SK-N-SH treated with all-trans-retinoic acid at 6 μM for 48 hours (cell line): ENCODE data around the gene VIT.

Experiments
- ATAC-seq: fragments of 200-7000 bp; cut with Tn5 transposase; 3 replicates; pipeline ENCODE4 v1.9.1; 2020; ENCODE audit warnings: mild to moderate bottlenecking, moderate library complexity
- ARNTL ChIP-seq: fragments of 450-650 bp; formaldehyde crosslinking; IDR thresholded peaks from 2 replicates; pipeline ENCODE4 v1.5.0; 2020; ENCODE audit warnings: low read depth, mild to moderate bottlenecking, moderate library complexity, borderline replicate concordance
- BACH2 ChIP-seq: fragments of 250-450 bp; sonication (Bioruptor Pico); IDR thresholded peaks from 2 replicates; pipeline ENCODE4 v1.9.0; 2021; ENCODE audit warnings: mild to moderate bottlenecking, borderline replicate concordance
- CSDC2 ChIP-seq: fragments of 250-450 bp; sonication (Bioruptor Pico); IDR thresholded peaks from 2 replicates; pipeline ENCODE4 v1.5.0; 2020; ENCODE audit warnings: mild to moderate bottlenecking, moderate library complexity
- ESRRG ChIP-seq: fragments of 250-450 bp; sonication (Bioruptor Pico); IDR thresholded peaks from 2 replicates; pipeline ENCODE4 v1.6.1; 2021; ENCODE audit warnings: mild to moderate bottlenecking
- GLIS3 ChIP-seq: fragments of 250-450 bp; sonication (Bioruptor Pico); IDR thresholded peaks from 2 replicates; pipeline ENCODE4 v1.5.0; 2020; ENCODE audit warnings: mild to moderate bottlenecking, moderate library complexity
- ISL1 ChIP-seq: fragments of 250-450 bp; sonication (Bioruptor Pico); IDR thresholded peaks from 2 replicates; pipeline ENCODE4 v2.1.2; 2022; ENCODE audit warnings: mild to moderate bottlenecking, moderate library complexity
- OSR1 ChIP-seq: fragments of 250-450 bp; sonication (Bioruptor Pico); IDR thresholded peaks from 2 replicates; pipeline ENCODE4 v1.8.0; 2022; ENCODE audit warnings: moderate library complexity, mild to moderate bottlenecking, inconsistent platforms
- PPARA ChIP-seq: fragments of 250-450 bp; sonication (Bioruptor Pico); IDR thresholded peaks from 2 replicates; pipeline ENCODE4 v1.5.0; 2020; ENCODE audit warnings: mild to moderate bottlenecking, borderline replicate concordance
- SNAI2 ChIP-seq: fragments of 250-450 bp; sonication (Bioruptor Pico); IDR thresholded peaks from 2 replicates; pipeline ENCODE4 v1.5.0; 2020; ENCODE audit warnings: mild to moderate bottlenecking, moderate library complexity
- TCF4 ChIP-seq: fragments of 250-450 bp; sonication (Bioruptor Pico); IDR thresholded peaks from 2 replicates; pipeline ENCODE4 v1.8.0; 2021; ENCODE audit warnings: mild to moderate bottlenecking, moderate library complexity, borderline replicate concordance
- TOX ChIP-seq: fragments of 250-450 bp; sonication (Bioruptor Pico); IDR thresholded peaks from 2 replicates; pipeline ENCODE4 v1.8.0; 2021; ENCODE audit warnings: mild to moderate bottlenecking, moderate library complexity, borderline replicate concordance
- ZFP3 ChIP-seq: fragments of 250-450 bp; sonication (Bioruptor Pico); IDR thresholded peaks from 2 replicates; pipeline ENCODE4 v1.5.0; 2020; ENCODE audit warnings: mild to moderate bottlenecking, moderate library complexity
- ZFP30 ChIP-seq: fragments of 450-650 bp; formaldehyde crosslinking; IDR thresholded peaks from 2 replicates; pipeline ENCODE4 v1.5.0; 2022; ENCODE audit warnings: mild to moderate bottlenecking, moderate library complexity
- ZNF565 ChIP-seq: fragments of 450-650 bp; formaldehyde crosslinking; conservative IDR thresholded peaks from 2 replicates; pipeline ENCODE4 v1.5.0; 2020; ENCODE audit warnings: low read depth, mild to moderate bottlenecking, moderate library complexity
- ZNF70 ChIP-seq: fragments of 450-650 bp; formaldehyde crosslinking; IDR thresholded peaks from 2 replicates; pipeline ENCODE4 v1.5.0; 2020; ENCODE audit warnings: mild to moderate bottlenecking, moderate library complexity
- ZNF8 ChIP-seq: fragments of 450-650 bp; formaldehyde crosslinking; IDR thresholded peaks from 2 replicates; pipeline ENCODE4 v1.5.0; 2020; ENCODE audit warnings: mild to moderate bottlenecking, moderate library complexity
- TF ChIP-seq, protein P1 (sequence below): fragments of 250-450 bp; sonication (Bioruptor Pico); IDR thresholded peaks from 2 replicates; pipeline ENCODE4 v1.8.0; 2021; ENCODE audit warnings: low read depth, mild to moderate bottlenecking, moderate library complexity, borderline replicate concordance
- TF ChIP-seq, protein P2 (sequence below): fragments of 250-450 bp; sonication (Bioruptor Pico); IDR thresholded peaks from 2 replicates; pipeline ENCODE4 v1.5.1; 2021; ENCODE audit warnings: mild to moderate bottlenecking, moderate library complexity
- TF ChIP-seq, protein P3 (sequence below): fragments of 250-450 bp; sonication (Bioruptor Pico); IDR thresholded peaks from 2 replicates; pipeline ENCODE4 v1.5.0; 2020; ENCODE audit warnings: mild to moderate bottlenecking, moderate library complexity

VIT gene

DNA sequence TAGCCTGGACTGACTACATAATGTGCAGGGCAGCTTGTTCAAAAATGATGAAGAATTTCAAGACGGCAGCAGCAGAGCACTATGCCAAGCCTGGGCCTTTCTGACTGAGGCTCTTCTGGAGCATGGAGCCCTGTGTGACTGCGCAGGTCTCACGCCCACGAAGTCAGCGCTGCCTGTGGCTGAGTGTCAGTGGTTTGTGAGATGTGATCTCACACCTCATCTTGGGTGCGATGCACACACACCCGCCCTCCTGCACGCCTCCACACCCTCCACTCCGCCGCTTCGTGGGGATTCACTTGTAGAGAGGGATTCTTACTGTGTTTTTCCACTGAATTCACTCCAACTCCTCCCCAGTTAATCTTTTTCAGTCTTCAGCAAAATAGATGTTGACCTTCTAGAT is 103.9 kb downstream of the VIT start:
- ATAC-seq = no peak
- TF ChIP-seq, protein P1, sequence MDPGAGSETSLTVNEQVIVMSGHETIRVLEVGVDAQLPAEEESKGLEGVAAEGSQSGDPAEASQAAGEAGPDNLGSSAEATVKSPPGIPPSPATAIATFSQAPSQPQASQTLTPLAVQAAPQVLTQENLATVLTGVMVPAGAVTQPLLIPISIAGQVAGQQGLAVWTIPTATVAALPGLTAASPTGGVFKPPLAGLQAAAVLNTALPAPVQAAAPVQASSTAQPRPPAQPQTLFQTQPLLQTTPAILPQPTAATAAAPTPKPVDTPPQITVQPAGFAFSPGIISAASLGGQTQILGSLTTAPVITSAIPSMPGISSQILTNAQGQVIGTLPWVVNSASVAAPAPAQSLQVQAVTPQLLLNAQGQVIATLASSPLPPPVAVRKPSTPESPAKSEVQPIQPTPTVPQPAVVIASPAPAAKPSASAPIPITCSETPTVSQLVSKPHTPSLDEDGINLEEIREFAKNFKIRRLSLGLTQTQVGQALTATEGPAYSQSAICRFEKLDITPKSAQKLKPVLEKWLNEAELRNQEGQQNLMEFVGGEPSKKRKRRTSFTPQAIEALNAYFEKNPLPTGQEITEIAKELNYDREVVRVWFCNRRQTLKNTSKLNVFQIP (CRISPR knock-in tag) = no peak
- no peak for TF ChIP-seq ZNF8 (CRISPR knock-in tag)
- no peak for TF ChIP-seq ZFP30 (CRISPR knock-in tag)
- no peak for TF ChIP-seq ZNF70 (CRISPR knock-in tag)
- TF ChIP-seq CSDC2 = no peak
- no peak for TF ChIP-seq OSR1 (CRISPR knock-in tag)
- no peak for TF ChIP-seq ZNF565
- TF ChIP-seq, protein P2, sequence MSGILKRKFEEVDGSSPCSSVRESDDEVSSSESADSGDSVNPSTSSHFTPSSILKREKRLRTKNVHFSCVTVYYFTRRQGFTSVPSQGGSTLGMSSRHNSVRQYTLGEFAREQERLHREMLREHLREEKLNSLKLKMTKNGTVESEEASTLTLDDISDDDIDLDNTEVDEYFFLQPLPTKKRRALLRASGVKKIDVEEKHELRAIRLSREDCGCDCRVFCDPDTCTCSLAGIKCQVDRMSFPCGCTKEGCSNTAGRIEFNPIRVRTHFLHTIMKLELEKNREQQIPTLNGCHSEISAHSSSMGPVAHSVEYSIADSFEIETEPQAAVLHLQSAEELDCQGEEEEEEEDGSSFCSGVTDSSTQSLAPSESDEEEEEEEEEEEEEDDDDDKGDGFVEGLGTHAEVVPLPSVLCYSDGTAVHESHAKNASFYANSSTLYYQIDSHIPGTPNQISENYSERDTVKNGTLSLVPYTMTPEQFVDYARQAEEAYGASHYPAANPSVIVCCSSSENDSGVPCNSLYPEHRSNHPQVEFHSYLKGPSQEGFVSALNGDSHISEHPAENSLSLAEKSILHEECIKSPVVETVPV (CRISPR knock-in tag) = no peak
- no peak for TF ChIP-seq ISL1
- no peak for TF ChIP-seq SNAI2 (CRISPR knock-in tag)
- no peak for TF ChIP-seq TCF4 (CRISPR knock-in tag)
- no peak for TF ChIP-seq BACH2 (CRISPR knock-in tag)
- TF ChIP-seq, protein P3, sequence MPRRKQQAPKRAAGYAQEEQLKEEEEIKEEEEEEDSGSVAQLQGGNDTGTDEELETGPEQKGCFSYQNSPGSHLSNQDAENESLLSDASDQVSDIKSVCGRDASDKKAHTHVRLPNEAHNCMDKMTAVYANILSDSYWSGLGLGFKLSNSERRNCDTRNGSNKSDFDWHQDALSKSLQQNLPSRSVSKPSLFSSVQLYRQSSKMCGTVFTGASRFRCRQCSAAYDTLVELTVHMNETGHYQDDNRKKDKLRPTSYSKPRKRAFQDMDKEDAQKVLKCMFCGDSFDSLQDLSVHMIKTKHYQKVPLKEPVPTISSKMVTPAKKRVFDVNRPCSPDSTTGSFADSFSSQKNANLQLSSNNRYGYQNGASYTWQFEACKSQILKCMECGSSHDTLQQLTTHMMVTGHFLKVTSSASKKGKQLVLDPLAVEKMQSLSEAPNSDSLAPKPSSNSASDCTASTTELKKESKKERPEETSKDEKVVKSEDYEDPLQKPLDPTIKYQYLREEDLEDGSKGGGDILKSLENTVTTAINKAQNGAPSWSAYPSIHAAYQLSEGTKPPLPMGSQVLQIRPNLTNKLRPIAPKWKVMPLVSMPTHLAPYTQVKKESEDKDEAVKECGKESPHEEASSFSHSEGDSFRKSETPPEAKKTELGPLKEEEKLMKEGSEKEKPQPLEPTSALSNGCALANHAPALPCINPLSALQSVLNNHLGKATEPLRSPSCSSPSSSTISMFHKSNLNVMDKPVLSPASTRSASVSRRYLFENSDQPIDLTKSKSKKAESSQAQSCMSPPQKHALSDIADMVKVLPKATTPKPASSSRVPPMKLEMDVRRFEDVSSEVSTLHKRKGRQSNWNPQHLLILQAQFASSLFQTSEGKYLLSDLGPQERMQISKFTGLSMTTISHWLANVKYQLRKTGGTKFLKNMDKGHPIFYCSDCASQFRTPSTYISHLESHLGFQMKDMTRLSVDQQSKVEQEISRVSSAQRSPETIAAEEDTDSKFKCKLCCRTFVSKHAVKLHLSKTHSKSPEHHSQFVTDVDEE = no peak
- TF ChIP-seq, all 23 proteins: peak for 0

DNA sequence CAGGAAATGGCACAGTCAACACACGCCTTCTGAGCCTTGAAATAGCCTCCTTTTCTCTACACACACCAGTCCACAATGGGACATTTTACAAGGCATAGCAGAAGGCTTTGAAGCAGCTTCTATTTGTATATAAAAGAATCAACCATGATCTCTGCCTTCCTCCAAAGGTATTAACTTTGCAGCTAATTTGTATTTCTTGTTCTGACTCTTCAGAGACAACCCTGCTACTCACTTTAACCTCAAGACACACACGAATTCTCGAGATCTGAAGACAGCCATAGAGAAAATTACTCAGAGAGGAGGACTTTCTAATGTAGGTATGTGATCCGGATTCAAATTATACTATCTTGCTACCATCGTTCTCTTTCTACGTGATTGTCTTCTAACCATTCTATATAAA is 104.6 kb downstream of the VIT start:
- no peak for ATAC-seq
- TF ChIP-seq TOX (CRISPR knock-in tag) = no peak
- TF ChIP-seq BACH2 (CRISPR knock-in tag) = no peak
- TF ChIP-seq ARNTL (CRISPR knock-in tag) = no peak
- TF ChIP-seq TCF4 (CRISPR knock-in tag) = no peak
- TF ChIP-seq, protein P2 (CRISPR knock-in tag) = no peak
- no peak for TF ChIP-seq ZFP3 (CRISPR knock-in tag)
- no peak for TF ChIP-seq ZNF8 (CRISPR knock-in tag)

DNA sequence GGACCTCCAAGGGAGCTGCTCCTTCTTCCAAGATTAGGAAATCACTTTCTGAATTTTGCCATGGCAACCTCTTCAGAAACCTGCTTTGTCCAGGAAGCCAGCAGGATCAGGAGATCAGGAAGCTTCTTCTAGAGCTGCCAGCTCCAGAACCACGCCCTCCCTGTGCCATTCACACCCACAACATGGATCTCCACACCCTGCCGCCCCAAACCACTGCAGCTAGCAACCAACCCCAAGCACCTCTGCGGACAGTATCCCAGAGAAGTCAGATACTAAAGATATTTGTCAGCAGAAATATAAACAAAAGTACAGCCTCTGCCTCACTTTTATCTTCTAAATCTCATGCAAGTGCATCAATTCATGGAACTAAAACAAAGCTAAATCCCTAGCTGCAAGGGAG is 106.4 kb downstream of the VIT start:
- TF ChIP-seq TOX (CRISPR knock-in tag) = no peak
- no peak for TF ChIP-seq GLIS3
- TF ChIP-seq, protein P1 (CRISPR knock-in tag) = no peak
- no peak for TF ChIP-seq ZNF8 (CRISPR knock-in tag)
- TF ChIP-seq CSDC2 = no peak
- TF ChIP-seq, protein P3 = no peak
- TF ChIP-seq, protein P2 (CRISPR knock-in tag) = no peak
- TF ChIP-seq ESRRG (CRISPR knock-in tag) = no peak
- no peak for TF ChIP-seq ZNF565
- no peak for TF ChIP-seq BACH2 (CRISPR knock-in tag)
- TF ChIP-seq ZFP3 (CRISPR knock-in tag) = no peak
- TF ChIP-seq PPARA (CRISPR knock-in tag) = no peak
- TF ChIP-seq TCF4 (CRISPR knock-in tag) = no peak
- no peak for ATAC-seq
